Suprapubic skin (tissue), 4 donors: Measurements from ENCODE around the gene CREB3L1.

Experiments
- EP300 ChIP-seq: sonication (generic); formaldehyde crosslinking; IDR thresholded peaks from one replicate; pipeline ENCODE4 v1.6.1; 2017; ENCODE audit warnings: antibody characterized with exemption
- POLR2A ChIP-seq, 2 donors: fragments of 450-650 bp; IDR thresholded peaks; one replicate each; pipeline ENCODE4 v1.6.1; 2017; ENCODE audit warnings: antibody characterized with exemption in 2 of 2, mild to moderate bottlenecking in 2 of 2, moderate library complexity in 2 of 2
- POLR2AphosphoS5 ChIP-seq, 3 donors: sonication (generic); formaldehyde crosslinking; IDR thresholded peaks; one replicate each; pipeline ENCODE4 v1.6.1; 2017; ENCODE audit warnings: antibody characterized with exemption in 3 of 3
- TF ChIP-seq, protein P1 (sequence below), 2 donors: fragments of 200-600 bp in 1 of 2; fragments of 450-650 bp in 1 of 2; sonication (generic) in 1 of 2; IDR thresholded peaks; one replicate each; pipeline ENCODE4 v1.5.1; 2016 to 2019; ENCODE audit warnings: antibody characterized with exemption in 2 of 2, mild to moderate bottlenecking in 1 of 2, moderate library complexity in 1 of 2

DNA sequence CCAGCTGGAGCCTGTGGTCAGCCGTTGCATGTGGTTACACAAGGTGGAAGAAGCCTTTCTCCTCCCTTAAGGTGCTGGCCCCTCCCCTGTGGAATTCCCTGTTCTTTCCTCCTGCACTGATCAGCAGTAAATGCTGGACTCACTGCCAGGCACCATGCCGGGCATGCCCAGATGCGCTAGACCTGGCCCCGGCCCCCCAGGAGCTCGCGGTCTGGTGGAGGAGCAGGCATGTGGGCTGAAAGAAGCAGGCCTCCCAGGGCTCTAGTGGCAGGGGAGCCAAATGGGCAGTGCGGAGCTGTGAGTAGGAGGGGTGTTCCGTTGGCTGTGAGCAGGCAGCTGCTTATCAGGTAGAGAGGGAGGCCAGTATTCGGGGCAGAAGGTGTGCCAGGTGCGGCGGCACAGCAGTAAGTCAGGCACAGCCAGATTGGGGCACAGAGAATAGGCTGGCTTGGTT lies 80.0 kb downstream of the CREB3L1 start:
- TF ChIP-seq, protein P1, sequence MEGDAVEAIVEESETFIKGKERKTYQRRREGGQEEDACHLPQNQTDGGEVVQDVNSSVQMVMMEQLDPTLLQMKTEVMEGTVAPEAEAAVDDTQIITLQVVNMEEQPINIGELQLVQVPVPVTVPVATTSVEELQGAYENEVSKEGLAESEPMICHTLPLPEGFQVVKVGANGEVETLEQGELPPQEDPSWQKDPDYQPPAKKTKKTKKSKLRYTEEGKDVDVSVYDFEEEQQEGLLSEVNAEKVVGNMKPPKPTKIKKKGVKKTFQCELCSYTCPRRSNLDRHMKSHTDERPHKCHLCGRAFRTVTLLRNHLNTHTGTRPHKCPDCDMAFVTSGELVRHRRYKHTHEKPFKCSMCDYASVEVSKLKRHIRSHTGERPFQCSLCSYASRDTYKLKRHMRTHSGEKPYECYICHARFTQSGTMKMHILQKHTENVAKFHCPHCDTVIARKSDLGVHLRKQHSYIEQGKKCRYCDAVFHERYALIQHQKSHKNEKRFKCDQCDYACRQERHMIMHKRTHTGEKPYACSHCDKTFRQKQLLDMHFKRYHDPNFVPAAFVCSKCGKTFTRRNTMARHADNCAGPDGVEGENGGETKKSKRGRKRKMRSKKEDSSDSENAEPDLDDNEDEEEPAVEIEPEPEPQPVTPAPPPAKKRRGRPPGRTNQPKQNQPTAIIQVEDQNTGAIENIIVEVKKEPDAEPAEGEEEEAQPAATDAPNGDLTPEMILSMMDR (IDR thresholded peaks at IDR 0.05) = no peak
- TF ChIP-seq POLR2A (IDR thresholded peaks at IDR 0.05) (no peak), EP300 (no peak), POLR2AphosphoS5 (IDR thresholded peaks at IDR 0.05) (no peak)
